ENCODE results near the gene OSTC.

The OSTC gene

DNA sequence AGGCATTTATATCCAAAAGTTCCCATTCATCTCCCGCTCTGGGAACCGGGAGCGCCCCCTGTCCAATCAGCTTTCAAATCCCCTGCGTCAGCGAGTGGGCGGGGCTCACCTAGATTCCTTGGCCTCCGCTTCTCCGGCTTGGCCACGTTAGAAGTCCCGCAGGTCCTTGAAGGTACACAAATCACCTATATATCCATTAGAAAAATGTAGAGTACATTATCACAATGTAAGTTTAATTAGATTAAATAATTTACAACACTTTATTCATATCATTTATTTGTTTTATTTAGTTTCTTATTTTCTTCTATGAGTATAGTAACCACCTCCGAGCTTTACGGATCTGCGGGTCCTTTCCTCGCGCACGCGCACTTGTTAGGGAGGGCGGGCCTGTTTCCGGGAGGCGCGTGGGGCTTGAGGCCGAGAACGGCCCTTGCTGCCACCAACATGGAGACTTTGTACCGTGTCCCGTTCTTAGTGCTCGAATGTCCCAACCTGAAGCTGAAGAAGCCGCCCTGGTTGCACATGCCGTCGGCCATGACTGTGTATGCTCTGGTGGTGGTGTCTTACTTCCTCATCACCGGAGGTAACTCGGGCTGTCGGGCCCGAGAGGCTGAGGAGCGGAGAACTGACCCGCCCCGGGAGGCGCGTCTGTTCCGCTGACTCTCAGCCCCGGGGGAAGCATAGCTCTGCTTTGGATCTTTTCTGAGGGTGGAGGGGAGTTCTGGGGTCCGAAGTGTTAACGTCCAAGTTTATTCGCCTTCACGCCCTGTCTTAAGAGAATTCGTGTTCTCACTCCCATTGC, at the start of gene OSTC:
Gene OSTC, plus strand, starts transcription at position 388 of the 802 bp plus-strand sequence. Its CDS starts 57 bp downstream, at position 445.
- DNase-seq = peak; percentile 92

GRCh38 chr4:108601106-108601505, 49.3 kb upstream of the OSTC start:
- DNase-seq = no peak

DNA sequence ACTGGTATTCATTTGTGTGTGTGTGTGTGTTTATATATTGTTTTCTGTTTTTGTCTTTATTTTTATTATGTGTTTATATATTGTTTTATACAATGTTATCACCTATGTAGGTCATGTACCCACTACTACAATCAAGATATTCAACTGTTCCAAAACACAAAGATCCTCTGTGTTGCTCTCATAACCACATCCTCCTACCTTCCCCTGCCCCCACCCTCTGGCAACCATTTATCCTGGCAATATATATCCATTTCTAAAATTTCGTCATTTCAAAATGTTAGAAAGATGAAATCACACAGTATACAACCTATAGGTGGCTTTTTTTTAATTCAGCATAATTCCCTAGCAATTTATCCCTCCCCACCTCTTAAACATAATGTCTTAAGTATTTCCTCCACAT, 48.9 kb upstream of the OSTC start:
- DNase-seq = no peak

- no peak for DNase-seq
Measured at GRCh38 chr4:108602163-108602562, 48.2 kb upstream of the OSTC start.

GRCh38 chr4:108607079-108607815, 43.2 kb upstream of the OSTC start:
- no peak for DNase-seq

GRCh38 chr4:108611365-108611764, 39.0 kb upstream of the OSTC start:
- DNase-seq = no peak

- no peak for DNase-seq
Measured at GRCh38 chr4:108612365-108612764, 38.0 kb upstream of the OSTC start.

DNA sequence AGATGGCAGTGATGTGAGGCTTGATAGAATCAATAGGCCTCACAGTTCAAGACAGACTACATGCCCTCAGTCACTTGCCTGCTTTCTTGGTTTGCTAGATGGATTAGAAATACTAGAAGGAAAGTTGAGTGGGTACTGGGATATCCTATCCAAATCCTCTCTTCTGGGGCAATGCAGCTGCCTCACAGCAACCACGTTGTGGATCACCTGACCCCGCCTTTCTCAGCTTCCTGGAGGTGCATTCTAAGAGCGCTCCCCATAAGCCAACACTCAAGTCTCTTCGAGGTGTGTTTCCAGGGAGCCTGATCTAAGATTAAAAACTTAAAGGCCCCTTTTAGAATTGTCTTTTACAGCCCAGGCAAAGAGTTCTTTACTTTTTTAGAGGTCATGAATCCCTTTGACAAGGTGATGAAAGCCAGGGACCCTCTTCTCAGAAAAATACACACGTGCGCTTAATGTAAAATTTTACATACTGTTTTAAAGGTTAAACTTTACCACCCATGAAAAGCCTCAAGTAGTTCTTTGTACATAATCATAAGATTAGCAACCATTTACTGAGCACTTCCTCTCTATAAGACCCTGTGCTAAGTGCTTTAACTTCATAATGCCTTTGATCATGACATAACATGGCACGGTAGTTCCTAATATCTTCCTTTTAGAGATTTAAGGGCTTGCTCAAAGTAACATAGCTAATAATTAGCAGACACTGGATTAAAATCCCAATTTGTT, 30.9 kb upstream of the OSTC start:
- no peak for DNase-seq

- DNase-seq = peak; percentile 93
Measured at GRCh38 chr4:108620101-108620932, 30.1 kb upstream of the OSTC start, which contains the start of gene RPL34. Gene RPL34, plus strand, starts transcription at chr4:108620576. Its CDS starts 1,384 bp downstream, at chr4:108621960.

DNA sequence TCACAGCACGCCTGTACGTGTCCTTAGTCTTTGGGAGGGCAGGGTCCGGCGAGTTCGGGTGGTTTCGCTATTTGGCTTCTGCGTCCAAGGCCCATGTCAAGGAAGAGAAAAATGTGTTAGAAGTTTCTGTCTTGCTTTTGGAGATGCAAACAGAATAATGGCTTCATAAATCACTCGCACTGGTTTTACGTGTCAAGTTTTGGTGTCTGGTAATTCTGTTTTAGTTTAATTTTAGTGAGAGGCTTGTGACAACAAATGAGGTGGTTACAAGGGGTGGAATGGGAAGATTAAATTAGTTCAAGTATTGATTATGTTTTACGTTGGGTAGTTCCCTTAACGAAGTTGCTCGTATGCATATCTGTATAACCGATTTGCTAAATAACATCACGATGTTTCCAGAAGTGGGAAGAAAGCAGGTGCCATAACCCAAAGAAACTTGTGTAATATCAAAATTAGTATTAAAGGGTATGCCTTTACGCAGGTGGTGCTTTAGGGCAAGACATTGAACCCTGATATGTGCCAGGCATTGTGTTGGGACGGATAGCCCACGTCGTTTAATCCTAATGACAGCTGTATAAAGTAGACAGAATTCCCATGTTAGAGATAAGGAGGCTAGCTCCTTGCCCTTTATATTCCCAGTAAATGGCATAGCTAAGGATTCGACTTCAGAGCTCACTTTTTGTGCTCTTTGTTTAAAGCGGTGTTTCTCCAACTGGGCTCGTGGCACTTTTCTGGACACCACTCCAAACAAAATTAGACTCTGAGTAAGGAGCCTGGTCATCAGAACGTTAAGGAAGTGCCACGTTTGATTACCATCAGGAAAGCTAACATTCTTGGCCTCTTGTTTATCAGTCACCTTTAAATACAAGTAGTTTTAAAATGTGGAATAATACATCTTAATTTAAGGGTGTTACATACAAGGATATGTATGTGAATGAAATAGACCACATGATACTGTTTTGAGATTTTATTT, 29.2 kb upstream of the OSTC start:
- DNase-seq = no peak

DNA sequence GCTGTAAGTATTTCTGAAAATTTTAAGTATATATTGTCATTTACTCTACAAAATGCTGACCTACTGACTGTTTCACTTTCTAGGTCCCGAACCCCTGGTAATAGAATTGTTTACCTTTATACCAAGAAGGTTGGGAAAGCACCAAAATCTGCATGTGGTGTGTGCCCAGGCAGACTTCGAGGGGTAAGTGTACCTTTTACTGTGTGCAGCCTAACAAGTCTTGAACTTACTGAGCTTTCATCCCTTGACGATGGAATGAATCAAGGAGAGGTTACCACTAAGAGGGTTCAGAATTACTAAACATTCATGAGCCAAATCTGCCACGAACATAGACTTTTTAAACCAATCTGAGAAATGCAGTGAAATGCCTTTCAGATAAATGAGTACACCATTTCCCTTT, 28.4 kb upstream of the OSTC start:
- no peak for DNase-seq

DNA sequence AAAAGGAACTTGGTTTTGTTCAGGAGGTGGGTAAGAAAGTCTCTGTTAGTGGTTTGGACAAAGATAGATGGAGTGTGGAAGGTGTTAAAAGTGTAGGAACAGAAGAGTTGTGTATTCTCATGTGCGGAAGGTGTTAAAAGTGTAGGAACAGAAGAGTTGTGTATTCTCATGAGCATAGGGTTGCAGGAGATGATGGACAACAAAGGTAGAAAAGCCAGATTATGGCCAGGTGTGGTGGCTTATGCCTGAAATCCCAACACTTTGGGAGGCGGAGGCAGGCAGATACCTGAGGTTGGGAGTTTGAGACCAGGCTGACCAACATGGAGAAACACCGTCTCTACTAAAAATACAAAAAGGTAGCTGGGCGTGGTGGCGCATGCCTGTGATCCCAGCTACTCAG, 27.6 kb upstream of the OSTC start:
- no peak for DNase-seq

- no peak for DNase-seq
Measured at GRCh38 chr4:108624263-108625056, 25.9 kb upstream of the OSTC start.

- no peak for DNase-seq
Measured at GRCh38 chr4:108626056-108626455, 24.3 kb upstream of the OSTC start.

DNA sequence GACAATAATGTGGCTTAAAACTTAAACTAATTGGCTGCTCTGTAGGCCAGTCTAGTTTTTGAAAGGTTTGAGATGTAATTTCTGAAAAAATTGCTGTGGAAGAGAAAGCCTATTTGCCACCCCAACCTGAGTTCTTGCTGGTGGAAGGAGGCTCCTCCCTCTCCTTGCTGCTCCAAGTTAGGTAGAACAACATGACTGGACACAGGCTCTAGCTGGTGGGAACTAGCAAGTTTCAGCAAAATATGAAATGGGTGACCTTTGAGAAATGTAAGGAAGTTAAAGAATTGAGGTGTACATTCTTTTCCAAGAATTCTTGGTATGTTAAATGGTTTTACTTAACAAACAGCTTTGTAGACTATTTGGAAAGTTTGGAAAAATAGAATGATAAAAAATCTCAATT, 22.0 kb upstream of the OSTC start:
- no peak for DNase-seq

DNA sequence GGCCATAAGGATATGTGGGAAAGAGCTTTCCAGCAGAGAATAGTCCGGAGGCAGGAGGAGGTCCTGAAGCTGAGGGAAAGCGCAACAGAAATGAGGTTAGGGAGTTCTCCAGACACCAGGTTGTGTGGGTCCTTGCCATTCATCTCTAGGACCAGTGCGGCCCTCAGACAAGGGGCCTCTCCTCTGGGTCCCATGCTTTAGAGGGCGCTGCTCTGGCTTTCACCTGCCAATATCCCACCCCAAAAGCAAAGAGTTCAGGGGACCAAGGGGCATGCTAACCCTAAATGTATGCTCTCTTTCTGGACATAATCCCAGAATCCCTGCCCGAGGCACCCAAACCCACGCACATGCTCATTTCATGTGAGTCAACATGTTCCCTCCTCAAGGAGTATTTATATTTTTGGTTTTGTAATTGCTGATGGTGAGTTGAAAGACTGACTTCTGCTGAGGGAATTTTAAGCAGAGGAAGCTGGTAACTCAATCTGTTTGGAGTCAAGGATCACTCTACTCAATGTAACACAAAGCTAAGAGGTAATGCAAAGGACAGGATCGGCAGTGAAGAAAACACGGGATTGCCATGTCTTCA, 15.2 kb upstream of the OSTC start:
- no peak for DNase-seq

DNA sequence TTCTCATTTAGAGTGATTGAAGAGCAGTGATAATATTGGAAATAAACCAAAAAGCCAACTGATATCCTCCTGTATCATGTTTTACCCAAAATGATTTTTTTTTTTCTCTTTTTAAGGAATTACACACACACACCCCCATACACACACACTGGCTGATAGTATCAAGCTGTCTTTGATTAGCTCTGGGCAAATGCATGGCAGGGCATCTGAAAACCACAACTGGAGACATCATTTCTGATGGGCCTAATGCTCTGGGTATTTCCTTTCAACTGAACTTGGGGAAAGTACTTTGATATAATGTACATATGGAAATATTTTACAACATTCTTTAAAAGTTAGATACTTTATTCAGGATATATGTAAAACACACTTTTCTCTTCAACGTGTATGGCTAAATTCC, 14.2 kb upstream of the OSTC start:
- no peak for DNase-seq

GRCh38 chr4:108637856-108638255, 12.5 kb upstream of the OSTC start:
- no peak for DNase-seq

GRCh38 chr4:108644237-108644636, 6.2 kb upstream of the OSTC start:
- no peak for DNase-seq

DNA sequence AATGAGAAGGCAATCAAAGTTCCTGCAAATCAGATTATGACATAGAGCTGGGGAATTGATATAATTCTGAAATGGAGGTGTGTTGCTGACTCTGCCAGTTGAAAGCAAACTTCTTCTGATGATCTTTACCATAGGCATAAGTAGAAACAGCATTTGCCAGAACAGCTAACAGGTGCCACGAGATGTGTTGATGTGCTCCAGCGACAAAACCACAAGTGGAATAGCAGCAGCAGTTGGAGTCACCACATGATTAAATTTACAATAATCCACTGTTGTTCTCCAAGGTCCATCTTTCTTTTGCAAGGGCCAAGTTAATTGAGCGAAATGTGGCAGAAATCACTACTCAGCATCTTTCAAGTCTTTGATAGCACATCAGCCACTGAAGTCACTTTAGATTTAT, 3.7 kb upstream of the OSTC start:
- no peak for DNase-seq
